Omental fat pad (tissue), 4 donors: ENCODE results near the gene SLC38A6. TPM values are rescaled to one million over a fixed set of nuclear protein-coding genes. Genes with fewer than 3 reads are reported as not detected.
A peak's percentile ranks its signal among the peaks of the same experiment; 100 is the strongest.

Experiments
- ATAC-seq: fragments of 150-250 bp; one replicate; pipeline ENCODE4 v1.9.1; 2016; ENCODE audit warnings: mild to moderate bottlenecking, moderate library complexity; ENCODE audit not compliant: low FRiP score
- DNase-seq: peaks from one replicate; pipeline ENCODE4 v3.0.0-alpha.2; 2019; ENCODE audit warnings: low spot score
- CTCF ChIP-seq, 3 donors: fragments of 450-650 bp; IDR thresholded peaks; one replicate each; pipeline ENCODE4 v1.5.1; 2016 to 2017; ENCODE audit warnings: antibody characterized with exemption in 3 of 3, mild to moderate bottlenecking in 3 of 3, moderate library complexity in 2 of 3
- total RNA-seq, 4 donors: library from RNA; depleted of rRNA; stranded (reverse); fragments of >200 nt; gene quantifications; one replicate each; pipeline ENCODE4 v1.1.0, GENCODE V29; 2016

The SLC38A6 gene
- total RNA-seq, 4 donors from 2014 or later, result 20.9 to 33.3 (median 24.5) TPM

- DNase-seq (no peak), ATAC-seq (no peak)
- TF ChIP-seq CTCF (IDR thresholded peaks at IDR 0.05), result no peak
These were observed 62.5 kb downstream of the SLC38A6 start for GRCh38 chr14:61043506-61043905.

- ATAC-seq (no peak), DNase-seq (no peak)
- TF ChIP-seq CTCF (IDR thresholded peaks at IDR 0.05), result no peak
These were observed 66.0 kb downstream of the SLC38A6 start for GRCh38 chr14:61047021-61047420.

- TF ChIP-seq CTCF (IDR thresholded peaks at IDR 0.05), result no peak
- no peak for DNase-seq
- ATAC-seq, result peak; percentile 62
These were observed 67.6 kb downstream of the SLC38A6 start for GRCh38 chr14:61048640-61049039.

- TF ChIP-seq CTCF (IDR thresholded peaks at IDR 0.05), result no peak
- DNase-seq (no peak), ATAC-seq (no peak)
These were observed 69.4 kb downstream of the SLC38A6 start for GRCh38 chr14:61050417-61050816.

- no peak for TF ChIP-seq CTCF (IDR thresholded peaks at IDR 0.05)
- ATAC-seq, result no peak
- no peak for DNase-seq
These were observed 70.0 kb downstream of the SLC38A6 start for GRCh38 chr14:61051051-61051450.

GRCh38 chr14:61051621-61052020, 70.6 kb downstream of the SLC38A6 start:
- ATAC-seq, result no peak
- no peak for DNase-seq
- no peak for TF ChIP-seq CTCF (IDR thresholded peaks at IDR 0.05)

GRCh38 chr14:61063461-61063860, 82.4 kb downstream of the SLC38A6 start:
- no peak for TF ChIP-seq CTCF (IDR thresholded peaks at IDR 0.05)
- ATAC-seq, result no peak
- DNase-seq, result no peak
